Loucy (cell line): ENCODE measurements around the gene PLEKHH1.

ENCODE experiments used
- H2AFZ ChIP-seq: fragments of 200-600 bp; sonication (generic); 2 replicates; pipeline ENCODE4 v1.6.0; 2016; ENCODE audit warnings: antibody characterized with exemption, mild to moderate bottlenecking, low read length, moderate library complexity
- H3F3A ChIP-seq: fragments of 200-600 bp; 2 replicates; pipeline ENCODE4 v1.6.0; 2016; ENCODE audit warnings: antibody characterized with exemption, low read depth, mild to moderate bottlenecking
- H3K27me3 ChIP-seq: fragments of 200-600 bp; sonication (generic); 2 replicates; pipeline ENCODE4 v1.6.1; 2014; ENCODE audit warnings: low read length, mild to moderate bottlenecking; ENCODE audit not compliant: insufficient read depth, poor library complexity, severe bottlenecking
- H3K36me3 ChIP-seq: fragments of 200-600 bp; sonication (generic); 2 replicates; pipeline ENCODE4 v1.6.1; 2016; ENCODE audit warnings: low read length; ENCODE audit not compliant: insufficient read depth
- H3K4me1 ChIP-seq: fragments of 200-600 bp; sonication (generic); 2 replicates; pipeline ENCODE4 v1.5.1; 2014; ENCODE audit warnings: low read length, mild to moderate bottlenecking; ENCODE audit not compliant: insufficient read depth, poor library complexity, severe bottlenecking
- H3K4me2 ChIP-seq: fragments of 200-600 bp; sonication (generic); 2 replicates; pipeline ENCODE4 v1.6.0; 2014; ENCODE audit warnings: antibody characterized with exemption, low read length, low read depth, mild to moderate bottlenecking; ENCODE audit not compliant: poor library complexity, severe bottlenecking
- H3K4me3 ChIP-seq: fragments of 200-600 bp; sonication (generic); 2 replicates; pipeline ENCODE4 v1.5.1; 2014; ENCODE audit warnings: low read length, mild to moderate bottlenecking, mixed read lengths; ENCODE audit not compliant: poor library complexity, severe bottlenecking
- H3K79me2 ChIP-seq: fragments of 200-600 bp; sonication (generic); 2 replicates; pipeline ENCODE4 v1.6.1; 2014; ENCODE audit warnings: low read length; ENCODE audit not compliant: insufficient read depth
- H3K9ac ChIP-seq: fragments of 200-600 bp; sonication (generic); 2 replicates; pipeline ENCODE4 v1.6.0; 2014; ENCODE audit warnings: mild to moderate bottlenecking, low read depth, low read length, moderate library complexity; ENCODE audit not compliant: poor library complexity, severe bottlenecking
- H3K9me2 ChIP-seq: fragments of 200-600 bp; sonication (generic); replicated peaks from 2 replicates; pipeline ENCODE4 v1.6.1; 2016; ENCODE audit warnings: low read depth, low read length, mixed read lengths
- H3K9me3 ChIP-seq: fragments of 200-600 bp; sonication (generic); 2 replicates; pipeline ENCODE4 v1.6.1; 2014; ENCODE audit warnings: mild to moderate bottlenecking, antibody characterized with exemption, low read length, low read depth; ENCODE audit not compliant: insufficient read depth
- H4K20me1 ChIP-seq: fragments of 200-600 bp; sonication (generic); 2 replicates; pipeline ENCODE4 v1.6.0; 2014; ENCODE audit warnings: antibody characterized with exemption, low read length, mild to moderate bottlenecking; ENCODE audit not compliant: insufficient read depth, poor library complexity, severe bottlenecking
- EZH2phosphoT487 ChIP-seq: fragments of 200-600 bp; IDR thresholded peaks from 2 replicates; pipeline ENCODE4 v1.6.1; 2018; ENCODE audit warnings: antibody characterized with exemption, mild to moderate bottlenecking, moderate library complexity, borderline replicate concordance
- TF ChIP-seq, protein P1 (sequence below): fragments of 200-600 bp; sonication (generic); conservative IDR thresholded peaks from 2 replicates; pipeline ENCODE4 v1.5.1; 2014; ENCODE audit warnings: mild to moderate bottlenecking, antibody characterized with exemption, low read length

Gene PLEKHH1

DNA sequence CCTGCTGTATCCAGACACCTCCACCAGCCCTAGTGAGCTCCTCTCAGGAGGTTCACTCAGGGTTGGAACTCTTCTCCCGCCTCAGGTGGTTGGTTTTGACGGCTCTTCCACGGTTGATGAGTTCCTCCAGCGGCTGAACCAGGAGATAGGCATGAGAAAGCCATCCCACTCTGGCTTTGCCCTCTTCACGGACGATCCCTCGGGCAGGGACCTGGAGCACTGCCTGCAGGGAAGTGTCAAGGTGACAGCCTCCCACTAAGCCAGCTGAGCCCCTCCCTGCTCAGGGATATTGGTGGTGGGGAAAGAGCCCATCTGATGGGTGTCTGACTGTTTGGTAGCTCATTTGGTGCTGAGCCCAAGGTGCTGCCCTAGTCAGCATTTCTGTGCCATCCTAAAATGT, 46.5 kb downstream of the PLEKHH1 start:
- H3K4me2 ChIP-seq, result no peak overlapping the region
- no peaks in the 10 kb centered on the region for H3K79me2 ChIP-seq
- H3K27me3 ChIP-seq, result no peaks in the 10 kb centered on the region
- H3K36me3 ChIP-seq, result no peaks in the 10 kb centered on the region
- no peaks in the 10 kb centered on the region for H3K4me1 ChIP-seq
- H2AFZ ChIP-seq, result no peak overlapping the region
- no peaks in the 10 kb centered on the region for H4K20me1 ChIP-seq
- H3F3A ChIP-seq, result no peaks in the 10 kb centered on the region
- TF ChIP-seq EZH2phosphoT487, result no peak
- TF ChIP-seq, protein P1, sequence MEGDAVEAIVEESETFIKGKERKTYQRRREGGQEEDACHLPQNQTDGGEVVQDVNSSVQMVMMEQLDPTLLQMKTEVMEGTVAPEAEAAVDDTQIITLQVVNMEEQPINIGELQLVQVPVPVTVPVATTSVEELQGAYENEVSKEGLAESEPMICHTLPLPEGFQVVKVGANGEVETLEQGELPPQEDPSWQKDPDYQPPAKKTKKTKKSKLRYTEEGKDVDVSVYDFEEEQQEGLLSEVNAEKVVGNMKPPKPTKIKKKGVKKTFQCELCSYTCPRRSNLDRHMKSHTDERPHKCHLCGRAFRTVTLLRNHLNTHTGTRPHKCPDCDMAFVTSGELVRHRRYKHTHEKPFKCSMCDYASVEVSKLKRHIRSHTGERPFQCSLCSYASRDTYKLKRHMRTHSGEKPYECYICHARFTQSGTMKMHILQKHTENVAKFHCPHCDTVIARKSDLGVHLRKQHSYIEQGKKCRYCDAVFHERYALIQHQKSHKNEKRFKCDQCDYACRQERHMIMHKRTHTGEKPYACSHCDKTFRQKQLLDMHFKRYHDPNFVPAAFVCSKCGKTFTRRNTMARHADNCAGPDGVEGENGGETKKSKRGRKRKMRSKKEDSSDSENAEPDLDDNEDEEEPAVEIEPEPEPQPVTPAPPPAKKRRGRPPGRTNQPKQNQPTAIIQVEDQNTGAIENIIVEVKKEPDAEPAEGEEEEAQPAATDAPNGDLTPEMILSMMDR, result no peak
- no peaks in the 10 kb centered on the region for H3K9me3 ChIP-seq
- H3K4me3 ChIP-seq, result no peak overlapping the region
- no peak overlapping the region for H3K9ac ChIP-seq
- H3K9me2 ChIP-seq, result no peaks in the 10 kb centered on the region

GRCh38 chr14:67580336-67581171, 47.5 kb downstream of the PLEKHH1 start:
- no peak overlapping the region for H2AFZ ChIP-seq
- H3F3A ChIP-seq, result no peaks in the 10 kb centered on the region
- H3K79me2 ChIP-seq, result no peaks in the 10 kb centered on the region
- no peaks in the 10 kb centered on the region for H3K27me3 ChIP-seq
- H3K4me3 ChIP-seq, result no peak overlapping the region
- H3K9ac ChIP-seq, result no peak overlapping the region
- H3K4me1 ChIP-seq, result no peaks in the 10 kb centered on the region
- H3K36me3 ChIP-seq, result no peaks in the 10 kb centered on the region
- TF ChIP-seq, protein P1, result no peak
- TF ChIP-seq EZH2phosphoT487, result no peak
- H3K4me2 ChIP-seq, result no peak overlapping the region
- H3K9me3 ChIP-seq, result no peaks in the 10 kb centered on the region
- no peaks in the 10 kb centered on the region for H4K20me1 ChIP-seq
- H3K9me2 ChIP-seq, result no peaks in the 10 kb centered on the region

DNA sequence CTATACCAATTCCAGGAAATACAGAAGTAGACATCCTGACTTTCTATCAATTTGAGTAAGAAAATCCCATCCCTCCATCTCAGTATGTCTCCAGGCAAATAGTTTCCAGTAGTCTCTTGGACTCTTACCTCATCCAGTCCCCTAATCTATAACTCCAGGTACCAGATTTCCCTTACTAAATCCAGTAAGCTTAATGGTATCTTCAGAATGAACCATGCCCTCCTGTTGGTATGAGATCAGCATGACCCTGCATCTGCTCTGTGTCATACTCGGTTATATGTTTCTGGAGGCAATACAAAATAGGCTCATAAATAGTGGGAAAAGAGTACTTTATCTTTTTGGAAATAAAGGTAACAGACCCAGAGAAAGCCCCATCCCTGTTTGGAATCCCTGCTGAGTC, 48.6 kb downstream of the PLEKHH1 start:
- Histone ChIP-seq H3K4me1 (no peaks in the 10 kb centered on the region), H3K4me2 (no peak overlapping the region), H3K9ac (no peak overlapping the region), H3K9me2 (no peaks in the 10 kb centered on the region), H3K27me3 (no peaks in the 10 kb centered on the region), H3K79me2 (no peaks in the 10 kb centered on the region), H2AFZ (no peak overlapping the region), H3K36me3 (no peaks in the 10 kb centered on the region), H3K4me3 (no peak overlapping the region), H3K9me3 (no peaks in the 10 kb centered on the region), H3F3A (no peaks in the 10 kb centered on the region), H4K20me1 (no peaks in the 10 kb centered on the region)
- TF ChIP-seq, protein P1, result no peak
- no peak for TF ChIP-seq EZH2phosphoT487
